ENCODE data around the gene KRTAP10-7.
"Not testable (repeated sequence)": the region's sequence is repeated elsewhere in the genome, so short reads cannot be mapped to it uniquely, and the experiment has no call there.

KRTAP10-7 gene

GRCh38 chr21:44571296-44571695 is 29.1 kb upstream of the KRTAP10-7 start:
- no peak overlapping the region for H3K27ac ChIP-seq
- no peaks in the 10 kb centered on the region for H3K79me2 ChIP-seq (ENCODE audit: insufficient read depth, low read depth)
- TF ChIP-seq, protein P1, sequence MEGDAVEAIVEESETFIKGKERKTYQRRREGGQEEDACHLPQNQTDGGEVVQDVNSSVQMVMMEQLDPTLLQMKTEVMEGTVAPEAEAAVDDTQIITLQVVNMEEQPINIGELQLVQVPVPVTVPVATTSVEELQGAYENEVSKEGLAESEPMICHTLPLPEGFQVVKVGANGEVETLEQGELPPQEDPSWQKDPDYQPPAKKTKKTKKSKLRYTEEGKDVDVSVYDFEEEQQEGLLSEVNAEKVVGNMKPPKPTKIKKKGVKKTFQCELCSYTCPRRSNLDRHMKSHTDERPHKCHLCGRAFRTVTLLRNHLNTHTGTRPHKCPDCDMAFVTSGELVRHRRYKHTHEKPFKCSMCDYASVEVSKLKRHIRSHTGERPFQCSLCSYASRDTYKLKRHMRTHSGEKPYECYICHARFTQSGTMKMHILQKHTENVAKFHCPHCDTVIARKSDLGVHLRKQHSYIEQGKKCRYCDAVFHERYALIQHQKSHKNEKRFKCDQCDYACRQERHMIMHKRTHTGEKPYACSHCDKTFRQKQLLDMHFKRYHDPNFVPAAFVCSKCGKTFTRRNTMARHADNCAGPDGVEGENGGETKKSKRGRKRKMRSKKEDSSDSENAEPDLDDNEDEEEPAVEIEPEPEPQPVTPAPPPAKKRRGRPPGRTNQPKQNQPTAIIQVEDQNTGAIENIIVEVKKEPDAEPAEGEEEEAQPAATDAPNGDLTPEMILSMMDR (conservative IDR thresholded peaks at IDR 0.05; ENCODE audit: low read depth, low read length): no peak
- H3K27me3 ChIP-seq (ENCODE audit: insufficient read depth, low read depth): peaks cover 49% of the 10 kb centered on the region
- no peak overlapping the region for H3K4me2 ChIP-seq
- no peak overlapping the region for H3K9ac ChIP-seq
- H3K4me1 ChIP-seq (ENCODE audit: low read depth, poor library complexity, severe bottlenecking): no peaks in the 10 kb centered on the region
- H2AFZ ChIP-seq (ENCODE audit: low read depth): no peak overlapping the region
- H3K4me3 ChIP-seq (IDR thresholded peaks at IDR 0.05; ENCODE audit: insufficient read depth, low read depth, low read length): no peak overlapping the region
- no peaks in the 10 kb centered on the region for H3K36me3 ChIP-seq (ENCODE audit: insufficient read depth)
- no peaks in the 10 kb centered on the region for H4K20me1 ChIP-seq (ENCODE audit: insufficient read depth)

- peaks cover 45% of the 10 kb centered on the region for H3K27me3 ChIP-seq (ENCODE audit: insufficient read depth, low read depth)
- no peak overlapping the region for H3K27ac ChIP-seq
- H2AFZ ChIP-seq (ENCODE audit: low read depth): no peak overlapping the region
- H3K79me2 ChIP-seq (ENCODE audit: insufficient read depth, low read depth): no peaks in the 10 kb centered on the region
- no peak overlapping the region for H3K4me3 ChIP-seq (IDR thresholded peaks at IDR 0.05; ENCODE audit: insufficient read depth, low read depth, low read length)
- no peaks in the 10 kb centered on the region for H4K20me1 ChIP-seq (ENCODE audit: insufficient read depth)
- TF ChIP-seq, protein P1 (conservative IDR thresholded peaks at IDR 0.05; ENCODE audit: low read depth, low read length): no peak
- no peak overlapping the region for H3K9ac ChIP-seq
- no peaks in the 10 kb centered on the region for H3K4me1 ChIP-seq (ENCODE audit: low read depth, poor library complexity, severe bottlenecking)
- no peak overlapping the region for H3K4me2 ChIP-seq
- no peaks in the 10 kb centered on the region for H3K36me3 ChIP-seq (ENCODE audit: insufficient read depth)
Observed at GRCh38 chr21:44571844-44572782, 28.3 kb upstream of the KRTAP10-7 start.

DNA sequence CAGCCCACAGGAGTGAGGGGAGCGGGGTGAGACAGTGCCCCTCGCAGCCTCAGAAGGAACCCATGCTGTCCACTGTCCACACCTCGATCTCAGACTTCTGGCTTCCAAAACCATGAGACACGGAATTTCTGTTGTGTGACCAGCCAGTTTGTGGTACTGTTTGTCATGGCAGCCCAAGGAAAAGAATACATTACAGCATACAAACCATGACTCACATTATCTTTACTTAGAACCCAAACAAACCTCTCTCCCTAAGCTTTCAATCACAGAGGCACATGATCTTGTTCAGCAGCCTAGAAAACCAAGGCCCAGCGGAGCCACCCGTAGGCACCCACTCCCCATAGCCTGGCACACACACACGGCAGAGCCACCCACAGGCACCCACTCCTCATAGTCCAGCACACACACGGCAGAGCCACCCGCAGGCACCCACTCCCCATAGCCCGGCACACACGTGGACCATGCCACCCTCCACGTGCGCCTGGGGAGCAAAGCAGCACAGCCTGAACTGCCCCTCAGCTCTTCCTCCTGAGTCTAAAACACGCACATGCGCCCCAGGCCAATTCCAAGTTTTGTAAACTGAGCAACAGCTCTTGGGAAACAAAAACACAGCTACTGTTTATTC is 27.3 kb upstream of the KRTAP10-7 start:
- TF ChIP-seq, protein P1 (conservative IDR thresholded peaks at IDR 0.05; ENCODE audit: low read depth, low read length): no peak
- Histone ChIP-seq H3K27me3 (ENCODE audit: insufficient read depth, low read depth) (peaks cover 53% of the 10 kb centered on the region), H3K4me2 (no peak overlapping the region), H3K9ac (no peak overlapping the region), H3K4me1 (ENCODE audit: low read depth, poor library complexity, severe bottlenecking) (no peaks in the 10 kb centered on the region), H2AFZ (ENCODE audit: low read depth) (no peak overlapping the region), H3K79me2 (ENCODE audit: insufficient read depth, low read depth) (no peaks in the 10 kb centered on the region), H3K27ac (no peak overlapping the region), H4K20me1 (ENCODE audit: insufficient read depth) (no peaks in the 10 kb centered on the region), H3K36me3 (ENCODE audit: insufficient read depth) (no peaks in the 10 kb centered on the region), H3K4me3 (IDR thresholded peaks at IDR 0.05; ENCODE audit: insufficient read depth, low read depth, low read length) (no peak overlapping the region)

DNA sequence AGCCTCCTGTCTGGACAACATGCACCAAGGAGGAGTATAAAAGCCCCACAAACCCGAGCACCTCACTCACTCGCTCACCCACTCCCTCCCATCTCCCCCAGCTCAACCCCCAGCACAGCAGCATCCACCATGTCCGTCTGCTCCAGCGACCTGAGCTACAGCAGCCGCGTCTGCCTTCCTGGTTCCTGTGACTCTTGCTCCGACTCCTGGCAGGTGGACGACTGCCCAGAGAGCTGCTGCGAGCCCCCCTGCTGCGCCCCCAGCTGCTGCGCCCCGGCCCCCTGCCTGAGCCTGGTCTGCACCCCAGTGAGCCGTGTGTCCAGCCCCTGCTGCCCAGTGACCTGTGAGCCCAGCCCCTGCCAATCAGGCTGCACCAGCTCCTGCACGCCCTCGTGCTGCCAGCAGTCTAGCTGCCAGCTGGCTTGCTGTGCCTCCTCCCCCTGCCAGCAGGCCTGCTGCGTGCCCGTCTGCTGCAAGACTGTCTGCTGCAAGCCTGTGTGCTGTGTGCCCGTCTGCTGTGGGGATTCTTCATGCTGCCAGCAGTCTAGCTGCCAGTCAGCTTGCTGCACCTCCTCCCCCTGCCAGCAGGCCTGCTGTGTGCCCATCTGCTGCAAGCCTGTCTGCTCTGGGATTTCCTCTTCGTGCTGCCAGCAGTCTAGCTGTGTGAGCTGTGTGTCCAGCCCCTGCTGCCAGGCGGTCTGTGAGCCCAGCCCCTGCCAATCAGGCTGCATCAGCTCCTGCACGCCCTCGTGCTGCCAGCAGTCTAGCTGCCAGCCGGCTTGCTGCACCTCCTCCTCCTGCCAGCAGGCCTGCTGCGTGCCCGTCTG is 26.6 kb upstream of the KRTAP10-7 start, which contains the start of gene KRTAP10-4:
Gene KRTAP10-4, plus strand, starts transcription at position 100 of the 827 bp plus-strand sequence. Its CDS starts 30 bp downstream, at position 130.
- H3K27me3 ChIP-seq (ENCODE audit: insufficient read depth, low read depth): peaks cover 56% of the 10 kb centered on the region
- H3K4me1 ChIP-seq (ENCODE audit: low read depth, poor library complexity, severe bottlenecking); H3K4me2 ChIP-seq; H3K79me2 ChIP-seq (ENCODE audit: insufficient read depth, low read depth); H3K36me3 ChIP-seq (ENCODE audit: insufficient read depth); H4K20me1 ChIP-seq (ENCODE audit: insufficient read depth); H2AFZ ChIP-seq (ENCODE audit: low read depth); H3K4me3 ChIP-seq (IDR thresholded peaks at IDR 0.05; ENCODE audit: insufficient read depth, low read depth, low read length); H3K27ac ChIP-seq; H3K9ac ChIP-seq: not testable (repeated sequence)
